Astrocyte (in vitro differentiated cells and primary cell): ENCODE results near the gene OLIG1. TPM values are rescaled to one million over a fixed set of nuclear protein-coding genes. Genes with fewer than 3 reads are reported as not detected.

Source experiments
- DNase-seq: peaks from one replicate; pipeline ENCODE4 v3.0.0-alpha.2; 2010; ENCODE audit warnings: low read depth
- FAIRE-seq: peaks from 2 replicates; lab custom pipeline; 2011; peaks lifted over from hg19 to GRCh38; lab: Jason Lieb, UNC
- H2AFZ ChIP-seq: 2 replicates; pipeline ENCODE4 v1.6.0; 2012; ENCODE audit warnings: low read depth, low read length, inconsistent platforms
- H3K27ac ChIP-seq: 2 replicates; pipeline ENCODE4 v1.5.1; 2011; ENCODE audit warnings: low read depth, low read length, inconsistent platforms
- H3K27me3 ChIP-seq: 2 replicates; pipeline ENCODE4 v1.6.0; 2011; ENCODE audit warnings: low read length, inconsistent platforms; ENCODE audit not compliant: insufficient read depth
- H3K36me3 ChIP-seq: 2 replicates; pipeline ENCODE4 v1.5.1; 2011; ENCODE audit warnings: low read length, inconsistent platforms; ENCODE audit not compliant: insufficient read depth
- H3K4me1 ChIP-seq: 2 replicates; pipeline ENCODE4 v1.5.1; 2011; ENCODE audit warnings: low read length, inconsistent platforms; ENCODE audit not compliant: insufficient read depth
- H3K4me2 ChIP-seq: 2 replicates; pipeline ENCODE4 v1.6.0; 2012; ENCODE audit warnings: low read length, inconsistent platforms
- H3K4me3 ChIP-seq: 2 replicates; pipeline ENCODE4 v1.5.1; 2011; ENCODE audit warnings: low read depth, mild to moderate bottlenecking, low read length, inconsistent platforms; ENCODE audit not compliant: insufficient read depth
- H3K79me2 ChIP-seq: 2 replicates; pipeline ENCODE4 v1.6.0; 2012; ENCODE audit warnings: mild to moderate bottlenecking, low read length, inconsistent platforms; ENCODE audit not compliant: insufficient read depth
- H3K9ac ChIP-seq: 2 replicates; pipeline ENCODE4 v1.6.0; 2012; ENCODE audit warnings: mild to moderate bottlenecking, low read length, inconsistent platforms
- H3K9me3 ChIP-seq: 2 replicates; pipeline ENCODE4 v1.5.1; 2012; ENCODE audit warnings: low read depth, mild to moderate bottlenecking, low read length, inconsistent platforms; ENCODE audit not compliant: insufficient read depth
- H4K20me1 ChIP-seq: 2 replicates; pipeline ENCODE4 v1.6.0; 2012; ENCODE audit warnings: low read length, inconsistent platforms; ENCODE audit not compliant: insufficient read depth
- H3K27ac Mint-ChIP-seq: one replicate; pipeline ENCODE4 v1.8.0; 2021; ENCODE audit warnings: mild to moderate bottlenecking, mixed read lengths; ENCODE audit not compliant: unreplicated experiment
- H3K27me3 Mint-ChIP-seq: one replicate; pipeline ENCODE4 v1.8.0; 2021; ENCODE audit warnings: low read depth, mixed read lengths; ENCODE audit not compliant: unreplicated experiment
- H3K36me3 Mint-ChIP-seq: one replicate; pipeline ENCODE4 v1.8.0; 2021; ENCODE audit warnings: low read depth, mixed read lengths; ENCODE audit not compliant: unreplicated experiment
- H3K4me1 Mint-ChIP-seq: one replicate; pipeline ENCODE4 v1.8.0; 2021; ENCODE audit warnings: low read depth, mixed read lengths; ENCODE audit not compliant: unreplicated experiment
- H3K4me3 Mint-ChIP-seq: one replicate; pipeline ENCODE4 v1.8.0; 2021; ENCODE audit warnings: mild to moderate bottlenecking, moderate library complexity, mixed read lengths; ENCODE audit not compliant: unreplicated experiment
- H3K9me3 Mint-ChIP-seq: one replicate; pipeline ENCODE4 v1.8.0; 2021; ENCODE audit warnings: mild to moderate bottlenecking, mixed read lengths; ENCODE audit not compliant: unreplicated experiment
- EZH2 ChIP-seq: IDR thresholded peaks from 2 replicates; pipeline ENCODE4 v1.6.1; 2012; ENCODE audit warnings: mild to moderate bottlenecking, low read length, inconsistent platforms; ENCODE audit not compliant: insufficient read depth
- total RNA-seq: library from RNA; stranded (reverse); gene quantifications from 2 replicates; pipeline ENCODE4 v1.2.1, GENCODE V29; 2021
- TF ChIP-seq, protein P1 (sequence below): IDR thresholded peaks from 2 replicates; pipeline ENCODE4 v1.5.1; 2011; ENCODE audit warnings: low read depth, mild to moderate bottlenecking, inconsistent platforms, low read length, moderate library complexity; ENCODE audit not compliant: insufficient read depth

Gene OLIG1
- total RNA-seq, 1 donor from 2014 or later, result not detected

DNA sequence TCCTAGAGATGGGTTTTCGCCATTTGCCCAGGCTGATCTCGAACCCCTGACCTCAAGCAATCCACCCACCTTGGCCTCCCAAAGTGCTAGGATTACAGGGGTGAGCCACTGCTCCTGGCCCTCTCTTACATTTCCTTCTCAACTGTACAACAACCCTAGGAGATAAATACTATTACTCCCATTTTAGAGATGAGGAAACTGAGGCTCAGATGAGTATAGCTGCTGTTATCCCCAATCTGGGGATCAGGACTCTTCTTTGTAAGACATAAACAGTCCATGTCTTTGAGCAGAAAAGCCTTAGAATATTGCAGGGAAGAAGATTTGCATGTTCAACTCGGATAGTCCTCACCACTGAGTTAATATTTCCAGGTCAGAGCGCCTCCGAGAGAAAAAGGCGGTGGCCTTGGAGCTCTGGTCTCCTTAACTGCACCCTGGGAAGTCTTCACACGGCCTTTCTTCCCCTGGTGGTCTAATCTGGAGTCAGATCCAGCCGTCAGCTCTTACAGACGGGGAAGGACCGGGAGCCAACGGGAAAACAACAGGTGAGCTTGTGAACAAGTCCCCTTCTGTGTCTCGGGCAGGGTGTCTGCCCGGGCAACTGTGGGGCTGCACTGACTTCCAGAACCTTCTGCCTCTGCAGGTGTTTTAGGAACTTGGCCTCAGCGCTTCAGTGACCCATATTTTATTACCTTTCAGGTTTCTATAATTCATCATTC lies 5.9 kb upstream of the OLIG1 start:
- DNase-seq, result no peak
- FAIRE-seq, result no peak
- Histone ChIP-seq H3K79me2 (no peaks in the 10 kb centered on the region), H3K36me3 (no peaks in the 10 kb centered on the region), H3K4me2 (no peak overlapping the region), H4K20me1 (no peaks in the 10 kb centered on the region), H2AFZ (no peak overlapping the region), H3K27ac (no peak overlapping the region), H3K27me3 (peaks cover 72% of the 10 kb centered on the region), H3K9ac (no peak overlapping the region), H3K9me3 (peaks cover 6% of the 10 kb centered on the region), H3K4me3 (no peak overlapping the region), H3K4me1 (no peaks in the 10 kb centered on the region)
- Mint-ChIP-seq H3K4me3 (no peak overlapping the region), H3K4me1 (no peaks in the 10 kb centered on the region), H3K27ac (no peak overlapping the region), H3K27me3 (peaks cover 88% of the 10 kb centered on the region), H3K36me3 (no peaks in the 10 kb centered on the region), H3K9me3 (peaks cover 5% of the 10 kb centered on the region)
- TF ChIP-seq, protein P1, sequence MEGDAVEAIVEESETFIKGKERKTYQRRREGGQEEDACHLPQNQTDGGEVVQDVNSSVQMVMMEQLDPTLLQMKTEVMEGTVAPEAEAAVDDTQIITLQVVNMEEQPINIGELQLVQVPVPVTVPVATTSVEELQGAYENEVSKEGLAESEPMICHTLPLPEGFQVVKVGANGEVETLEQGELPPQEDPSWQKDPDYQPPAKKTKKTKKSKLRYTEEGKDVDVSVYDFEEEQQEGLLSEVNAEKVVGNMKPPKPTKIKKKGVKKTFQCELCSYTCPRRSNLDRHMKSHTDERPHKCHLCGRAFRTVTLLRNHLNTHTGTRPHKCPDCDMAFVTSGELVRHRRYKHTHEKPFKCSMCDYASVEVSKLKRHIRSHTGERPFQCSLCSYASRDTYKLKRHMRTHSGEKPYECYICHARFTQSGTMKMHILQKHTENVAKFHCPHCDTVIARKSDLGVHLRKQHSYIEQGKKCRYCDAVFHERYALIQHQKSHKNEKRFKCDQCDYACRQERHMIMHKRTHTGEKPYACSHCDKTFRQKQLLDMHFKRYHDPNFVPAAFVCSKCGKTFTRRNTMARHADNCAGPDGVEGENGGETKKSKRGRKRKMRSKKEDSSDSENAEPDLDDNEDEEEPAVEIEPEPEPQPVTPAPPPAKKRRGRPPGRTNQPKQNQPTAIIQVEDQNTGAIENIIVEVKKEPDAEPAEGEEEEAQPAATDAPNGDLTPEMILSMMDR, result no peak
- TF ChIP-seq EZH2, result peak; percentile 52

DNA sequence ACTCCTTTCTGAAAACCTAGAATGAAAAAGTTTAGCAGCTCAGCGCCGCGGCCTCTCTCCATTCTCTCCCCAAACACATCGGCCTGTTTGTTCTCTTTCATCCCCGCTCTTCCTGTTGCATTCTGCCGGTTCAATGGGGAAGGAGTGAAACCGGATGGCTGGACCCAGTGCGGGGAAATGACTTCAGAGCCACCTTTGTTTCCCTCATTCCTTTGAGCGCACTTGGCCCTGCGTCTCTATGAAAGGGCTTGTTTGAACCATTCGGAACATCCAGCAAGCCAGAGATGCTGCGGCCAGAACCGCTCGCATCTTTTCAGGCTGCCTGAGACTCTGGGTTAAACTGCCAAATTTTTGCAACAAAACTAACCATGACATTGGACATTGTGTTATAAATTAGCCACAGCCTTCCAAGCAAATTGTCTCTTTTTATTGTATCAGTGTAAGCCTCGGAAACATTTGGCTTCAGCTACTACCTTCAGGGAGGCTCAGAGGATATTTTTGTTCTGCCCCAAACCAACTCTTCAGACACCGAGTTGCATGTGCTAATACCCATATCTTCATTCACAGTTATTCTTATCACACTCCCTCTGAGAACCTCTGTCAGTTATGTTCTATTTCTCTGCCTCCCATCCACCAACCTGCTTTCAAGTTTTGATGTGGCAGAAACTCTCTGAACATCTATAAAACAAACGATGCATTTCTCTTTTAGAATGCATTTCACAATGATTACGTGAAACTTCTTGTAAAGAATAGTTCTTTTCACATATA lies 5.1 kb upstream of the OLIG1 start:
- H2AFZ ChIP-seq, result no peak overlapping the region
- no peaks in the 10 kb centered on the region for H3K79me2 ChIP-seq
- Mint-ChIP-seq H3K27ac (no peak overlapping the region), H3K4me3 (no peak overlapping the region), H3K27me3 (peaks cover 88% of the 10 kb centered on the region), H3K4me1 (no peaks in the 10 kb centered on the region), H3K9me3 (peaks cover 9% of the 10 kb centered on the region), H3K36me3 (no peaks in the 10 kb centered on the region)
- peaks cover 6% of the 10 kb centered on the region for H3K9me3 ChIP-seq
- no peak overlapping the region for H3K9ac ChIP-seq
- DNase-seq (no peak), FAIRE-seq (no peak)
- H4K20me1 ChIP-seq, result no peaks in the 10 kb centered on the region
- no peak overlapping the region for H3K4me3 ChIP-seq
- H3K4me2 ChIP-seq, result no peak overlapping the region
- H3K36me3 ChIP-seq, result no peaks in the 10 kb centered on the region
- no peaks in the 10 kb centered on the region for H3K4me1 ChIP-seq
- no peak overlapping the region for H3K27ac ChIP-seq
- H3K27me3 ChIP-seq, result peaks cover 72% of the 10 kb centered on the region
- TF ChIP-seq EZH2, result peak; percentile 20
- TF ChIP-seq, protein P1, result no peak
